Measurements from ENCODE around the gene ABCC4. TPM values are rescaled to one million over a fixed set of nuclear protein-coding genes. Genes with fewer than 3 reads are reported as not detected.

ABCC4 gene
- total RNA-seq, 1 donor = 21.4 TPM

DNA sequence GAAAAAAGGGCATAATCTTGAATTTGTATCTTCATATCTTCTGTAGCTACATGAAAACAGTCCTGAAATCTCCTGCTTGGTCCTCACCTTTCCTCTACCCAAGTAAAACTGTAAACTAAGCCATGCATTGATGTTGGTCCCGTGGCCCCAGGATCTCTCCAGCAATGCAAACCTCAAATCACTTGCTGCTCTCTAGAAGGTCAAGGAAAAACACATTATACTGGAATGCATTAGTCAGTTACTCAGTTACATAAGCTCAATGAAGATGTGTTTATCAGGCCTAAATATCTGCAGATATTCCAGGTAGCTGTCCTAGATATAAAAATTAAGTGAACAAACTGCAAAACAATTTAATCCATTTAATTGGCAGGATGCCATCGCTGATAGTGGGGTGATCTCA, 261.8 kb downstream of the ABCC4 start:
- no peak for DNase-seq (ENCODE audit: low read depth)
- H3K4me3 ChIP-seq (ENCODE audit: low read depth, low read length) = no peak overlapping the region
- TF ChIP-seq, protein P1, sequence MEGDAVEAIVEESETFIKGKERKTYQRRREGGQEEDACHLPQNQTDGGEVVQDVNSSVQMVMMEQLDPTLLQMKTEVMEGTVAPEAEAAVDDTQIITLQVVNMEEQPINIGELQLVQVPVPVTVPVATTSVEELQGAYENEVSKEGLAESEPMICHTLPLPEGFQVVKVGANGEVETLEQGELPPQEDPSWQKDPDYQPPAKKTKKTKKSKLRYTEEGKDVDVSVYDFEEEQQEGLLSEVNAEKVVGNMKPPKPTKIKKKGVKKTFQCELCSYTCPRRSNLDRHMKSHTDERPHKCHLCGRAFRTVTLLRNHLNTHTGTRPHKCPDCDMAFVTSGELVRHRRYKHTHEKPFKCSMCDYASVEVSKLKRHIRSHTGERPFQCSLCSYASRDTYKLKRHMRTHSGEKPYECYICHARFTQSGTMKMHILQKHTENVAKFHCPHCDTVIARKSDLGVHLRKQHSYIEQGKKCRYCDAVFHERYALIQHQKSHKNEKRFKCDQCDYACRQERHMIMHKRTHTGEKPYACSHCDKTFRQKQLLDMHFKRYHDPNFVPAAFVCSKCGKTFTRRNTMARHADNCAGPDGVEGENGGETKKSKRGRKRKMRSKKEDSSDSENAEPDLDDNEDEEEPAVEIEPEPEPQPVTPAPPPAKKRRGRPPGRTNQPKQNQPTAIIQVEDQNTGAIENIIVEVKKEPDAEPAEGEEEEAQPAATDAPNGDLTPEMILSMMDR (IDR thresholded peaks at IDR 0.05; ENCODE audit: insufficient read depth, low read length) = no peak

DNA sequence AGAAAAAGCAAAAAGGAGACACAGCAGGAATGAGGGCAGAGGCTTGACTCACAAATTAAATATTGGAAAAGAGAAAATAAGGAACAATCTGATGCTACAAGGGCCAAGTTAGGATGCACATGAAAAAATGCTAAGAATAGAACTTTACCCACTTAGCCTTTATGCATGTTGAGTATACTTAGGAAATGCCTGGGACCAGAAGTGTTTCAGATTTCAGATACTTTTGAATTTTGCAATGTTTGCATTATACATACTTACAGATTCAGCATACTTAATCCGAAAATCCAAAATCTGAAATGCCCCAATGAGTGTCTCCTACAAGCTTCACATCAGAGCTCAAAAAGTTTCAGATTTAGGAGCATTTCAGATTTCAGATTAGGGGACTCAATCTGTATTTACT, 262.3 kb downstream of the ABCC4 start:
- DNase-seq (ENCODE audit: low read depth) = no peak
- TF ChIP-seq, protein P1 (IDR thresholded peaks at IDR 0.05; ENCODE audit: insufficient read depth, low read length) = no peak
- no peak overlapping the region for H3K4me3 ChIP-seq (ENCODE audit: low read depth, low read length)

DNA sequence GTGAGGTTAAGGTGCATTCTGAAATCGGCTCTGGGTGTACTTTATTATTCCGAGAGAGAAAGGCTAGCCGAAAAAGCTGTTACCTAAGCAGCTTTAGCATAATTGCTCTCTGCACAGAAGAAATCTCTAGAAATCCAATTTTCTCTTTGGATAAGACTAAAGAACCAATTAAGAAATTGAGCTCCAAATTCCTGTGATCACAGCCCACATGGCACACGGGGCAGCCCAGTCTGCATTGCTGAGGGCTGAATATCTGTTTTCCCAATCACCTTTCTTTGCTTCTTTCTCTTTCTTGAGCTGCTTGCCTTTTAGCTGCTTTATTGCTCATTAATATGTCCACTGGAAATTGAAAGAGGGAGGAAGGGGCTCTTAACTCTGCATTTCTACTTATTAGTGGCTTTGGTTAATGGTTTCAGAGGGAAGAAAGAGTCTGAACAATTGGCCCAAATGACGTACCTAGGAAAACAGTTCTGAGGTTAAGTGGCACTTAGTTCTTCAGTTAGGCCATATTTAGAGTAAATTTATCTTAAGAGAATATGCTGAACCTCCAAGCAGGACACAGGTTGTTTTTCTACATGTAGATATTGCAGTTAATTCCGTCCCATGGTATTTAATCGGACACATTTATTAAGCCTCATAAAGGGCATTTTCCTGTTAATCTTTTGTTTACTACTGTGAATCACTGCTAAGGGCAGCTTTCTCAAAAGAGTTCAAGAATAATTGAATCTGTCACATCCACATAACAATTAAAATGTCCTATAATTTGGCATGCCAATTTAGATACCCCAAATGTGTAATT, 265.7 kb downstream of the ABCC4 start:
- DNase-seq (ENCODE audit: low read depth) = no peak
- TF ChIP-seq, protein P1 (IDR thresholded peaks at IDR 0.05; ENCODE audit: insufficient read depth, low read length) = no peak
- no peak overlapping the region for H3K4me3 ChIP-seq (ENCODE audit: low read depth, low read length)

- H3K4me3 ChIP-seq (ENCODE audit: low read depth, low read length) = no peak overlapping the region
- TF ChIP-seq, protein P1 (IDR thresholded peaks at IDR 0.05; ENCODE audit: insufficient read depth, low read length) = no peak
- no peak for DNase-seq (ENCODE audit: low read depth)
Observed at GRCh38 chr13:95033890-95034289, 267.4 kb downstream of the ABCC4 start.

DNA sequence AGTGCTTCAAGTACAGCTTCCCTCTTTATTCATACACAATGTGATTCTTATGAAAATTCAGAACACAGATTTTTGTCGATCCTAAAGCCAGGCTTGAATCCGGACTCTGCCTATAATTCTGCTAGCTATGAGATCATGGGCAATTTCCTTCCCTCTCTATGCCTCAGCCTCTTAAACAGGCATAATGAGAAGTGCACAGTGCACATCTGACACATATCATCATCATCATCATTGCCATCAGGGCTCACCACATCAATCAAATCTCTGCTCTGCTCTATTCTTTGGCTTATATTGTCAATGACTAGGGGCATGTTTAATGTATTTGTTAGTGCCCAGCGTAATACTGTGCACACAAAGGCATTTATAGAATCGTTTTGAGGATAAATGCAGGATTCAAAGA, 269.1 kb downstream of the ABCC4 start:
- TF ChIP-seq, protein P1 (IDR thresholded peaks at IDR 0.05; ENCODE audit: insufficient read depth, low read length) = no peak
- no peak for DNase-seq (ENCODE audit: low read depth)
- H3K4me3 ChIP-seq (ENCODE audit: low read depth, low read length) = no peak overlapping the region

- no peak overlapping the region for H3K4me3 ChIP-seq (ENCODE audit: low read depth, low read length)
- TF ChIP-seq, protein P1 (IDR thresholded peaks at IDR 0.05; ENCODE audit: insufficient read depth, low read length) = no peak
- DNase-seq (ENCODE audit: low read depth) = no peak
Observed at GRCh38 chr13:95030821-95031343, 270.4 kb downstream of the ABCC4 start.

Data from fibroblast of the aortic adventitia (primary cell).